Measurements from ENCODE around the gene PRDM15. TPM values are rescaled to one million over a fixed set of nuclear protein-coding genes. Genes with fewer than 3 reads are reported as not detected.
A peak's percentile ranks its signal among the peaks of the same experiment; 100 is the strongest.

Gene PRDM15
- total RNA-seq, 1 donor from 2014 or later = 20.5 TPM

DNA sequence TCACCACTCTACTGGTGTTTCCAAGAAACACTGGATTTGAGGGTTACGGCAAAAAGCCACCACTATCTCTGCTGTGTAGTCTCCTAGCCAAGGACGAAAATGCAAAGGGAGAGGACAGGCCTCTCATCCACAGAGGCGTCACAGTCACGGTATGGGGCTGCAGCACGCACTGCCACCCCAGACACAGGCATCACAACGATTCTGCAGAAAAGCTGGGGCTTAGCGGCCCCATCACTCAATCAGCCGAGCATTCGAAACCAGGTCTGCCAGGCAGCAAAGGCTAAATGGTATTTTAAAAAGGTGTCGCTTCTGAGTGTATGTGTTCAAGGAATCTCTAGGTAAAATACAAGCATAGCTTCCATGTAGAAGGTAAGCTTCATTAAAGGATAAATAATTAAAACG lies 113.7 kb downstream of the PRDM15 start:
- intact Hi-C loops (cut with DNase I) = loop anchor here (5.0 to 10.0 kb wide), 3 partner anchors 192 to 1959 kb away; partner anchors contain the start of gene BACE2
- H3K4me3 ChIP-seq = peak overlapping the region in 1 of 2 donors; percentile 60
- TF ChIP-seq, protein P1, sequence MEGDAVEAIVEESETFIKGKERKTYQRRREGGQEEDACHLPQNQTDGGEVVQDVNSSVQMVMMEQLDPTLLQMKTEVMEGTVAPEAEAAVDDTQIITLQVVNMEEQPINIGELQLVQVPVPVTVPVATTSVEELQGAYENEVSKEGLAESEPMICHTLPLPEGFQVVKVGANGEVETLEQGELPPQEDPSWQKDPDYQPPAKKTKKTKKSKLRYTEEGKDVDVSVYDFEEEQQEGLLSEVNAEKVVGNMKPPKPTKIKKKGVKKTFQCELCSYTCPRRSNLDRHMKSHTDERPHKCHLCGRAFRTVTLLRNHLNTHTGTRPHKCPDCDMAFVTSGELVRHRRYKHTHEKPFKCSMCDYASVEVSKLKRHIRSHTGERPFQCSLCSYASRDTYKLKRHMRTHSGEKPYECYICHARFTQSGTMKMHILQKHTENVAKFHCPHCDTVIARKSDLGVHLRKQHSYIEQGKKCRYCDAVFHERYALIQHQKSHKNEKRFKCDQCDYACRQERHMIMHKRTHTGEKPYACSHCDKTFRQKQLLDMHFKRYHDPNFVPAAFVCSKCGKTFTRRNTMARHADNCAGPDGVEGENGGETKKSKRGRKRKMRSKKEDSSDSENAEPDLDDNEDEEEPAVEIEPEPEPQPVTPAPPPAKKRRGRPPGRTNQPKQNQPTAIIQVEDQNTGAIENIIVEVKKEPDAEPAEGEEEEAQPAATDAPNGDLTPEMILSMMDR (IDR thresholded peaks at IDR 0.05) = no peak
- no peak for DNase-seq (ENCODE audit: low spot score in 2 of 2)
- H3K9me3 ChIP-seq = no peaks in the 10 kb centered on the region
- no peaks in the 10 kb centered on the region for H3K27me3 ChIP-seq
- peaks cover 5 to 21% of the 10 kb centered on the region in 2 donors for H3K4me1 ChIP-seq
- H3K36me3 ChIP-seq = no peaks in the 10 kb centered on the region
- peak overlapping the region in 1 of 2 donors; percentile 65 for H3K27ac ChIP-seq

DNA sequence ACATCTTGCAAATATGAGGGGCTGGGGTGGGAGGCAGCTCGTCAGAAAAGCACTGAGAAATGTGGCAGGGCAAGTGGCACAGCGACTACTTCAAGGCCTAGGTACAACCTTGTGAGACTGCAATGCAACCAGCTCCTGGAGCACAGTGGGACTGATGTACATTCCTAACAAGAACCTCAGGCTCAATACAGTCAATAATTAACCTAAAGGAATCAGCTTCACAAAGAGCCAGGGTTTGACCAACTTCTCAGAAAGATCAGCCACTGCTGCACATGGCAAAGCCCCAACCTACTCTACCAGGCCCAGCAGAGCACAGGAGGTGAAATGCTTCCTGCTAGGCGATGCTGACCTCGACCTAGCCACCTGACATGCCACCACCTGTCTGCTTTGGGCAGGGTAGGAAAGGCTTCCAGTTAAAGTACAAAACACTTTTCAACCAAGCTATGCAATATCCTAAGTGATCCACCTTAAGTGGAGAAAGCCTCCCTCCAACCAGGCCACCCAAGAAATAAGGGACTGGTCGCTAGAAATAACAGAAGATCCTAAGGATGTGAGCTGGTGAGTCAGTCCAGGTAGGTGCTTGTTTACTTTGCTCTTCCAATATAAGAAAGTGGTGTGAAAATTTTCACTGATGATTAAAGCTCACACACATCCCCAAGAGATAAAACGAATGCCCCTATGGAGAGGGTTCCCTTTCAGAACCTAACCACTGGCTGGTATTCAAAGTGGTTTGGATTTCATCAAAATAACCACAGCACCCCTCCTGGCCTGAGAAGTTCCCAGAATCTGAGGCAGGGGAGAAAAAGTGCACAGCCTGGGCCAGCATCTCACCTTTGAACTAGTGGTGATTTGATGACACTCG lies 114.4 kb downstream of the PRDM15 start:
- Histone ChIP-seq H3K36me3 (no peaks in the 10 kb centered on the region), H3K27ac (peak overlapping the region in 1 of 2 donors; percentile 65), H3K4me1 (peaks cover 5 to 21% of the 10 kb centered on the region in 2 donors), H3K9me3 (no peaks in the 10 kb centered on the region), H3K27me3 (no peaks in the 10 kb centered on the region), H3K4me3 (no peak overlapping the region)
- no peak for DNase-seq (ENCODE audit: low spot score in 2 of 2)
- TF ChIP-seq, protein P1 (IDR thresholded peaks at IDR 0.05) = no peak
- intact Hi-C loops (cut with DNase I) = loop anchor here (5.0 to 10.0 kb wide), 3 partner anchors 193 to 1960 kb away; partner anchors contain the start of gene BACE2

DNA sequence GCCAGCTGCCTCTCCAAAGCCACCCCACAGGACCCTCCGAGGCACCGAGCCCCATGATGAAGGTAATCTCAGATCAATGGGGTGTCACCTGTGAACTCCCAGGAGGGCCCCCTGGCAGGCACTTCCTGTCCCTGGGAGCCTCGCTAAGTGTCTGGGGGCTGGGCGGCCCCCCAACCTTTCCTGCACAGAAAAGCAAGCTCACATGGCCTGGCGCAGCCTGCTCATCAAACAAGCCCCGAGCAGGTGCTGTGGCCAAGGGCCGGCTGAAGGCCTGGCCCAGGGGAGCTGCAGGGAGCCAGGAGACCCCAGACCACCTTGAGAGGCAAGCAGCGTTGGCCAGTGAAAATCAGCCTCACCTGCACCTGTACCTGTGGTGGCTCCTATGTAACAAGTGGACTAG lies 115.1 kb downstream of the PRDM15 start:
- no peaks in the 10 kb centered on the region for H3K27me3 ChIP-seq
- no peaks in the 10 kb centered on the region for H3K9me3 ChIP-seq
- no peak for DNase-seq (ENCODE audit: low spot score in 2 of 2)
- H3K4me1 ChIP-seq = peaks cover 5 to 21% of the 10 kb centered on the region in 2 donors
- intact Hi-C loops (cut with DNase I) = loop anchor here (10.0 kb wide), 1 partner anchor 1961 kb away; no protein-coding TSS in a partner anchor
- peak overlapping the region in 1 of 2 donors; percentile 51 for H3K27ac ChIP-seq
- no peak overlapping the region for H3K4me3 ChIP-seq
- H3K36me3 ChIP-seq = no peaks in the 10 kb centered on the region
- TF ChIP-seq, protein P1 (IDR thresholded peaks at IDR 0.05) = no peak

DNA sequence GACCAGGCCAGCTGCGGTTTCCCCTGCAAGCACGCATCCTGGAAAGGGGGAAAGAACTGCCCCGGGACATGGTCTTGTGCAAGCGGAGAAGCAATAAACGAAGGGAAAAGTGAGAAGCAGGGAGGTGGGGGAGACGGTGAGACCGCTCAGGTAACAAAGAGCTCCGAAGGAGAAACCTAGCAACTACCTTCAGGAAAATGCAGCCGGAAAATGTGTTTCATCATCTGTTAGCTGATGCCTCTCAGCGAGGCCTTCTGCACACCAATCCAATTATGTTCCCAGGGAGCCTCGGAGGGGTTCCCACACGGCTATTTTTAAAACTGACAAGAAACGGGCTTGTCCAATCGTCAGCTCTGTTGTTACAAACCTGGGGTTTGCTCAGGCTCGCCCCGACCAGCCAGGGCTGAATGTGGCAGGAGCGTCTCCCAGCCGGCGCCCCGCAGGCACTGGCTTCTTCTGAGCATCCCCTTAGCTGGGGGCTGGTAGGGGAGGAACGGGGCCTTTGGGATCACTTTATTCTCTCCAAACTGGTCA lies 115.7 kb downstream of the PRDM15 start:
- H3K4me3 ChIP-seq = no peak overlapping the region
- no peak for DNase-seq (ENCODE audit: low spot score in 2 of 2)
- no peaks in the 10 kb centered on the region for H3K9me3 ChIP-seq
- no peaks in the 10 kb centered on the region for H3K27me3 ChIP-seq
- intact Hi-C loops (cut with DNase I) = loop anchor here (10.0 kb wide), 1 partner anchor 1961 kb away; no protein-coding TSS in a partner anchor
- TF ChIP-seq, protein P1 (IDR thresholded peaks at IDR 0.05) = no peak
- H3K4me1 ChIP-seq = peaks cover 5 to 21% of the 10 kb centered on the region in 2 donors
- H3K36me3 ChIP-seq = no peaks in the 10 kb centered on the region
- peak overlapping the region in 1 of 2 donors; percentile 51 for H3K27ac ChIP-seq

DNA sequence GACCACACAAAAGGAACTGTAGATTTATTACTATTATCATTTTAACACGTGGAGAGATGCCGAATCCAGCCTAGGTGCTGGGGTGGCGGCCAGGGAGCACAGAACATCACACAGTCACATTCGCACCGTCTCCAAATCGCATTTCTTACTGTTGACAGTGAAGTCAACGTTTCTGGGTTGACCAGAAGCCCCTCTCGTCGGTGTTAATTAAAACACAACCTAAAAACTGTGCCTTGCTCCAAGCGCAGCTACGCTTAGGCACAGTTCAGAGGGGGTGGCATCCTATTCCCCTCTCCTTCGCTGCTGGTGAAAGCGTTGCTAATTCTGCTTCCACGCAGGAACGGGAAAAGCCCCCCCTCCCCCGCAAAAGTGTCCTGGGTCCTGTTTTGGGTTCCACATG lies 116.4 kb downstream of the PRDM15 start:
- H3K27me3 ChIP-seq = no peaks in the 10 kb centered on the region
- peak overlapping the region in 1 of 2 donors; percentile 74 for H3K27ac ChIP-seq
- TF ChIP-seq, protein P1 (IDR thresholded peaks at IDR 0.05) = no peak
- H3K9me3 ChIP-seq = no peaks in the 10 kb centered on the region
- no peak for DNase-seq (ENCODE audit: low spot score in 2 of 2)
- no peaks in the 10 kb centered on the region for H3K36me3 ChIP-seq
- H3K4me1 ChIP-seq = peaks cover 5 to 21% of the 10 kb centered on the region in 2 donors
- no peak overlapping the region for H3K4me3 ChIP-seq
- intact Hi-C loops (cut with DNase I) = loop anchor here (10.0 kb wide), 1 partner anchor 1962 kb away; no protein-coding TSS in a partner anchor

Measured in ascending aorta (tissue), 2 donors.